ENCODE results near the gene PRKAR1B.
"Not testable (repeated sequence)": the region's sequence is repeated elsewhere in the genome, so short reads cannot be mapped to it uniquely, and the experiment has no call there.

The PRKAR1B gene

DNA sequence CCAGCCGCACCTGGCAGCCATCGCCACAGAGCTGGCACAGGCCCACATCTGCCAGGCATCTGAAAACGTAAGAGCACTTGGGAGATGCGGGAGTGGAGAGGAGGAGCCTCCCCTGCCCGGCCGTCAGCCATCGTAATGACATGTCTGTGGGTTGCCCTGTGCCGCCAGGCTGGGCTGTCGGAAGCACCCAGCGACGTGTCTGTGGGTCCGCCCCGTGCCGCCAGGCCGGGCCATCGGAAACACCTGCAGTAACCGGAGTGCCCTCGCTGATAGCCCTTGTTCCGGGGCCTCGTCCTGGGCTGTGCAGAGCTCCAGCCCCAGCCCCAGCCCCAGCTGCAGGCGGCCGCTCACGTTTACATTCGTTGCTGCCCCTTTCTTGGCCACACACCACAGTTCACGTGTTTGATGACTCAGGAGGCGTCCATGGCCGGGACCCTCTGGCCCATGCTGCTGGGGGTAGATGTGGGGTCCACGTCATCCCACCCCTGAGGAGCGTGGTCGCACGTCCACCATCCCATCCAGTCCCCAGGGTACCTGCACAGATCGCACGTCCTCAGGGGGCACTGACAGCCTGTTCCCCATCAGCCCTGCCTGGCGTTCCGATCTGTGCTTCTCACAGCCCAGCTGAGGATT lies 30.0 kb upstream of the PRKAR1B start:
- DNase-seq = no peak

DNA sequence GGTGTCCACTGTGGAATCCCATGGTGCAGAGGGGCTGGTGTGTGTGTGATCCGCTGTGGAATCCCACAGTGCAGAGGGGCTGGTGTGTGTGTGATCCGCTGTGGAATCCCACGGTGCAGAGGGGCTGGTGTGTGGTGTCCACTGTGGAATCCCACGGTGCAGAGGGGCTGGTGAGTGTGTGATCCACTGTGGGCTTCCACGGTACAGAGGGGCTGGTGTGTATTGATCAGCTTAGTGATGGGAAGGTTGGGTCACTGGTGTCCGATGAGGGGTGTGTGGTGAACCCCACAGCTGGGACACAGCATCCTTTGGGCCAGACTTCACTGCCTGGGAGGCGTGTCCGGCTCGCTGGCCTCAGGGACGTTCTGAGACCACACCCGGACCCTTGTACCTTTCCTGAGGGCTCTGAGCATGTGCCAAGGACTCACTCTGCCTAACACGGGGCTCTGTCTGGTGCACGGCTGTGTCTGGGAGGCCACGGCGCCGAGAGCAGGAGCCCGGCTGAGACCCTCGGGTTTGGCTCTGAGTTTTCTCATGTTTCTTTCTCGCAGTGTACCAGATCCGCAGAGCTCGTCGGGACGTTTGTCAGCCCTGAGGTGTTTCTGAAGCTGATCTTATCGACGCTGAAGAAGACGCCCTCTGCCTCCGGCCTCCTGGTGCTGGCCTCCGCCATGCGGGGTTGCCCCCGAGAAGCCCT lies 29.3 kb upstream of the PRKAR1B start:
- no peak for DNase-seq

DNA sequence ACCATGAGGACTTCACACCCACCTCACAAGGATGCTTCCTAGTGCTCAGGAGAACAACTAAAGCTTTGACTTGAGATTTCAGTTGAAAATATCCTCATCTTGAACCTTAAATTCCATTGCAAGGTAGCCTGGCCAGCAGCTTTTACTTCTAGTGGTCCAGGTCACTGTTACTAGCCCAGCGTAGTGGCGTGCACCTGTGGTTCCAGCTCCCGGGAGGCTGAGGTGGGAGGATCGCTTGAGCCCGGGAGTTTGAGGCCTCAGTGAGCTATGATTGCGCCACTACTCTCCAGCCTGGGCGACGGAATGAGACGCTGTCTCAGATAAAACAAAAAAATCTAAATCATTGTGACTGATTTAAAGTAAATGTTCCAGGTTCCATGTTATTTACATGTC lies 28.3 kb upstream of the PRKAR1B start:
- no peak for DNase-seq

DNA sequence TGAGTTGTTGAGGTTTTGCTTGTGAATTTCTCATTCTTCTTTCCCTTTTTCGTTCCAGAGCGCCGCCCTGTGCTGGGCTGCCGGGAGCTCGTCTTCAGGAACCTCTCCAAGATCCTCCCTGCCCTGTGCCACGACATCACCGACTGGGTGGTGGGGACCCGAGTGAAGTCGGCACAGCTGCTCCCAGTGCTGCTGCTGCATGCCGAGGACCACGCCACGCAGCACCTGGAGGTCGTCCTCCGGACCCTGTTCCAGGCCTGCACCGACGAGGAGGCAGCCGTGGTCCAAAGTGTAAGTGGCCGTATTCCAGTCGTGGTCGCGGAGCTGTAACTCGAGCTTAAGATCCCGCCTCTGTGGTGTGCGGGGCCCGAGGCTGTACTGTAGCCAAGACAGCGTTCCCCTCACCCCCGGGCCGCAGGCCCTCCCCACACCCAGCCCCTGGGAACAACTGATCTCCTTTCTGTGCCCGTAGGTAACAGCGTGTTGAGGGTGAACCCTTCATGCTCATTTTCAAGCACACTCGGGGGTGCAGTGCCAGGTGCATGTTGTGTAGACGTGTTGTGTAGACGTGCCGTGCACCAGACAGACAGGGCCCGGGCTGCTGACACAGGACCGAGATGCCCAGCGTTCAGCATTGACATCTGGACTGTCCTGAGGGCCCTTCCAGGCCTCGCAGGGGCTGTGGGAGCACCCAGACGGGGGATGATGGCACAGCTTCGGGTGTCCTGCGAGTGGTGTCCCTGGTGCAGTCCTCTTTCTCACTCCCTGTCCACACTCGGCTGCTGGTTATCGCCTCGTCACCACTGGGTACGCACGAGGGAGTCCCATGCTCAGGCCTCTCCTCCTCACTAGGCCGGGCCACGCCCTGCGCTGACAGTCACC lies 27.7 kb upstream of the PRKAR1B start:
- DNase-seq = no peak

DNA sequence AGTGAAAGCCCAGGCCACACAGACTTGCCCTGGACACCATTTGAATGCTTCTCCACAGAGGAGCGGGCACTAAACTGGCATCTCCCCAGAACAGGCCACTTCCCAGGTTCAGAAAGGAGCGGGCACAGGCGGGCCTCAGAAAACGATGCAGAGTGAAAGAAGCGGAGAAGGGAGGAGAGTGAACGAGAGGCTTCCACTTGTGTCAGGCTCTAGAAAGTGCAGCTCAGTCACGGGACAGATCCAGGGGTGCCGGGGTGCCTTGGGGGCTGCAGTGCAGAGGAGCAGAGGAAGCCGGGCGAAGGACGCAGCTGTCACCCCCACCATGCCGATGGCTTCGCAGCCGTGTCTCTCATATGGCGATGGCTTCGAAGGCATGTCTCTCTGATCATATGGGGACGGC lies 26.1 kb upstream of the PRKAR1B start:
- no peak for DNase-seq

DNA sequence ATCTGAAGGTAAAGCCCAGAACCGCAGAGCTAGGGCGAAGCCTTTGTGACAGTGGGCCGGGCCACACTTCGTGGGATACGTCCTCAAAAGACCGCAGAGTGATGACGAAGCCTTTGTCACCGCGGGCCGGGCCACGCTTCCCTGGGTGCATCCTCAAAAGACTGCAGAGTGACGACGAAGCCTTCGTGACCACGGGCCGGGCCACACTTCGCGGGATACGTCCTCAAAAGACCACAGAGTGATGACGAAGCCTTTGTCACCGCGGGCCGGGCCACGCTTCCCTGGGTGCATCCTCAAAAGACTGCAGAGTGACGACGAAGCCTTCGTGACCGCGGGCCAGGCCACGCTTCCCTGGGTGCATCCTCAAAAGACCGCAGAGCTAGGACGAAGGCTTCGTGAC lies 25.2 kb upstream of the PRKAR1B start:
- DNase-seq = not testable (repeated sequence)

DNA sequence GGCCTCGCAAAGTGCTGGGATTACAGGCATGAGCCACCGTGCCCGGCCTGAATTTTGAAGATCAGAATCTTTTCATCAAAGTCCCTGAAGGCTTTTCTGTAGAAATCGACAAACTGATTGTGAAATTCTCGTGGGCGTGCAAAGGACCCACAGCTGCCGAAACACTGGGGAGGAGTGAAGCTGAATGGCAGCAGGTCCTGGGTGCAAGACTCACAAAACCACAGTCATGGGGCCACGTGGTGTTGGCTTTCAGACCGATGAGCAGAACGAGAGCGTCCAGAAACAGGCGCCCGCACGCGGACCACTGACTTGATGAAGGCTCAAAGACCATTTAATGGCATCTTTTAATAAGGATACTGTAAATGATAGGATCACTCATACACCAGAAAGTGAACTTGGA lies 24.7 kb upstream of the PRKAR1B start:
- DNase-seq = no peak

DNA sequence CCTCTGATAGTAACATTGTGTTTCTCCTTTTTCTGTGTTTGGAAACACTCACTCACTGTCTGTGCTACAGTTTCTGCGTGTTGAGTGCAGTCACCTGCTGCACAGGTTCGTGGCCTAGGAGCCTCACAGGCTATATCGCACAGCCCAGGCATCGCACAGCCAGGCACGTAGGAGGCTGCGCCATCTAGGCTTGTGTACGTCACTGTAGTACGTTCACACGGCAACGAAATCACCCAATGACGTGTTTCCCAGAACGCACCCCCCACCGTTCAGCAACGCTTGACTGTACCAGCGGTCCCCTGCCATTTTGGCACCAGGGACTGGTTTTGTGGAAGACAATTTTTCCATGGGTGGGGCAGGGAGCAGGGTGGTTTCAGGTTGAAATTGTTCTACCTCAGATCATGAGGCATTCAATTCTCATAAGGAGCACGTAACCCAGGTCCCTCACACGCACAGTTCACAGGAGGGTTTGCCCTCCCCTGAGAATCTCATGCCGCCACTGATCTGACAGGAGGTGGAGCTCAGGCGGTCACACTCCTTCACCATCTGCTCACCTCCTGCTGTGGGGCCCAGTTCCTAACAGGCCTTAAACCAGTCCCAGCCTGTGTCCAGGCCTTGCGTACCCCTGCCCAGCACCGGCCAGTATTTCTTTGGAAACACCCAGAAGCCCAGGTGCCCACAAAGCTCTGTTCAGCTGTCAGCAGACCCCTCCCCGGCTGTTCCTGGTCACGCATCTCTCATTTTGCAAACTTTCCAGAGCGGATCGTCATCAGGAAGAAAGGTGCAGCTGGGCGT lies 23.2 kb upstream of the PRKAR1B start:
- no peak for DNase-seq

DNA sequence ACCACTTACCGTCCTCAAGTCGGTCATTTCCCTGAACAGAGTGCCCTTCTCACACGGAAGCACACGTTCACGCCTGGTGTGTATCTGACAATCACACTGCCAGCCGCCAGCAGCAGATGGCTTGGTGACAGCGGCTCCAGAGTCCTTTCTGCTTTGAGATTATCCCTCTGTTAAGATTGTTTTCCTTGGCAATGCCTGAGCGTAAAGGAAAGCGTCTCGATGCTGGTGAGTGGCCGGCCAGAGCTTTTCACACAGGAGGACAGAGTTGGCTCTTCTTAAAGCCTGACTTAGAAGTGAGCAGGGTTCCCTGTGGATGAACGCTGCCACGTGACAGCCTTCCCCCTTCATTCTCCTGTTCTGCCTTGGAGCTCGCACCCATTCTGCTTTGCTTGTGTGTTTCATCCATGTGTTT lies 22.1 kb upstream of the PRKAR1B start:
- DNase-seq = no peak

DNA sequence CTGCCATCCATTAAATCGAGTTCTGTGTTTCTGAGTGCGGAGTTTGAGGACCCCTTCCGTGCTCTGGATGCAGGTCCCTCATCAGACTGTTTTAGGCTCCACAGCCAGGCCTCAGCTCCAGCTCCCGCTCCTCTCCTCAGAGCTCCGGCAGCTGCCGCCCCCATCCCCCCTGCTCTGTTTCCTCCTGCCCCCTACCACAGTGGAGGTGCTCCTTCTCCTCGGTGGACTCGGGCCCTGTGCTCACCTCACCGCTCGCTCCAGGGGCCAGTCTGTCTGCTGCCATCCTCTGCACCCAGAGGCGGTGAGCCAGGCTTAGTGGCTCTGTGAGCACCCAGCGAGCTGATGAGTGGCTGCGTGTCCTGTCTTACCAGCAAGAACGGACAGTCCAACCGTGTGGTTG lies 21.4 kb upstream of the PRKAR1B start:
- DNase-seq = no peak

DNA sequence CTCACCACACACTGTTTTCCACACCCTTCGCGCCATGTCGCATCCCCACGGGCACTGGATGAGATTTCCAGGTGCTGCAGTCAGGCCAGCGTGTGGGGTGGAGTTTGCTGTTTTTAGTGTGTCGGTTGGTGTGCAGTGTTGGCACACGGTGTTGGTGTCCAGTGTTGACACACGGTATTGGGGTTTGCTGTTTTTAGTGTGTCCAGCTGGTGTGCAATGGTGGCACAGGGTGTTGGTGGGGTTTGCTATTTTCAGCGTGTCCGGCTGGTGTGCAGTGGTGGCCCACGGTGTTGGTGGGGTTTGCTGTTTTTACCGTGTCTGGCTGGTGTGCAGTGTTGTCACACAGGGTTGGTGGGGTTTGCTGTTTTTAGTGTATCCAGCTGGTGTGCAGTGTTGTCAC lies 20.1 kb upstream of the PRKAR1B start:
- no peak for DNase-seq

DNA sequence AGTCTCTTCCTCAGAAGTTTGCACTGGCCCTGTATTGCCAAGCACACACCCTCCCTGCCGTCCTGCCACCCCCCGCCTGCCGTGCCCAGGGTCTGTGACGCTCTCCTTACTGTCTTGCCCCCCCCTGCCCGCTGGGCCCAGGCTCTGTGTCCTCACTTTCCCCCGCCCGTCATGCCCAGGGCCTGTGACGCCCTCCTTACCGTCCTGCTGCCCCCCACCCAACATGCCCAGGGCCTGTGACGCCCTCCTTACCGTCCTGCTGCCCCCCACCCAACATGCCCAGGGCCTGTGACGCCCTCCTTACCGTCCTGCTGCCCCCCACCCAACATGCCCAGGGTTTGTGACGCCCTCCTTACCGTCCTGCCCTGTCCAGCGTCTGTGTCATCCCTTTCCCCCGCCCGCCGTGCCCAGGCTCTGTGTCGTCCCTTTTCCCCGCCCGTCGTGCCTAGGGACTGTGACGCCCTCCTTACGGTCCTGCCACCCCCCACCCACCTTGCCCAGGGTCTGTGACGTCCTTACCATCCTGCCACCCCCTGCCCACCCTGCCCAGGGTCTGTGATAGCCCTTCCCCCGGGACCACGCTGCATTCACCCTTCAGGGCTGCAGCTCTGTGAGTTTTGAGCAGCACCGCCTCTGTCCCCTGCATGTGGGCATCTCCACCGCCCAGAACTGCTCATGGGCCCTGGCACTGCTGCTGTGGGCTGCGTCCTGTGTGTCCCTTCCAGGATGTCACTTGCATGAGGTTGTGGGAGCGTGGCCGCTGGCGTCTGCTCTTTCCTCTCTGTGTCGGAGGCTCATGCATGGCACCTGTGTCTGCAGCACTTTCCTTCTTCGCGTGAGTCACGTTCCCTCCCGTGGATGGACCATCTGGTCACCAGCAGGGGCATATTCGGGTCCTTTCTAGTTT lies 19.3 kb upstream of the PRKAR1B start:
- no peak for DNase-seq

DNA sequence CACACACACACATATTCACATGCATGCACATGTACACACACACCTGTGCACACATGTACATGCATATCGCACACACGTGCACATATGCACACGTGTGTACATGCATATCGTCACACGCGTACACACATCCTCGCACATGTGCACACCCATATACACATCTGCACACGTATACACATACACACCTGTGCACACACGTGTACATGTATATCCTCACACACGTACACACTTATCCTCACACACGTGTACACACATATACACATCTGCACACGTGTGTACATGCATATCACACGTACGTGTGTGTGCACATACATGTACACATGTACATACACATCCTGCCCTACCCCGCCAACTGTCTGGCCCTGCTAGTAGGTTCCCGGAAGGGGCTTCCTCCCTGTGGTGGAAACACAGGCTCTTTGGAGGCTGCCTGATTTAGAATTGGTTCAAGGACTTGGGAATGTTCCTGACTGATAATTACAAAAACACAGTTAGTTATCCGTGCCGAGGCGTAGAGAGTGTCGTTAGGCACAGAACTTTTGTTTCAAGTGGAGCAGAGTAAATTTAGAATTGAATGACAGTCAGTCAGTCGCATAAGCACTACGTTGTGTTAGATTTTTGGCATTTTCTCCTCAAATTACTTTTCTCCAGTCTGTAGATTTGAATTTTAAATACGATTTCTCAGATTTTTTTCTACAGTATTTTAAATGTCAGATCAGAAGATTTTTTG lies 18.5 kb upstream of the PRKAR1B start:
- no peak for DNase-seq

DNA sequence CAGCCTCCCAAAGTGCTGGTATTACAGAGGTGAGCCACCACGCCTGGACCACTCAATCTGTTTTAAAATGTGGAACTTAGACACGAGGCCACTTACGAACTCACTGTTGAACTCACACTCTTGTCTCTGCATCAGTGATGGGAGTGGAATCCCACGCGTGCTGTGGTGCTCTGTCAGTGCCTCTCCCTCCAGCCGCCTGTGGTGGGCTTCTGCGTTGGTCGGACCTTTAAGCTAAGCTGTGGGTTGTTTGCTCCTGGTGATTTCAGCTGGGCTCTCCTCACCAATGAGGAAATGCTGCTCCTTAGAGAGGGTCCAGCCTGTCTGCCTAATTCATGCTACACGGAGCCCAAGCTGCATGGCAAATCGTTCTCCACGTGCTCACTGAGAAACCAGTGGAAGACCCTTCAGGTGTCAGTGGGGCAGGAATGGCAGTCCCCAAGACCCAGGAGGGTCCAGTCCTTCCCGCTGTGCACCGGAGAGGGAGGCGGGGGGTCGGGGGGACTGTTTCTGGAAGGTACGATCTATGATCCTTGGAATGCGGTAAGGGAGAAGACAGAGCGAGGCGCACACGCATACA lies 17.9 kb upstream of the PRKAR1B start:
- no peak for DNase-seq

DNA sequence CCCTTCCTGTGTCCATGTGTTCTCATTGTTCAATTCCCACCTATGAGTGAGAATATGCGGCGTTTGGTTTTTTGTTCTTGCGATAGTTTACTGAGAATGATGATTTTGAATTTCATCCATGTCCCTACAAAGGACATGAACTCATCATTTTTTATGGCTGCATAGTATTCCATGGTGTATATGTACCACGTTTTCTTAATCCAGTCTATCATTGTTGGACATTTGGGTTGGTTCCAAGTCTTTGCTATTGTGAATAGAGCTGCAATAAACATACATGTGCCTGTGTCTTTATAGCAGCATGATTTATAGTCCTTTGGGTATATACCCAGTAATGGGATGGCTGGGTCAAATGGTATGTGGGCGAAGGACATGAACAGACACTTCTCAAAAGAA lies 17.0 kb upstream of the PRKAR1B start:
- DNase-seq = not testable (repeated sequence)

DNA sequence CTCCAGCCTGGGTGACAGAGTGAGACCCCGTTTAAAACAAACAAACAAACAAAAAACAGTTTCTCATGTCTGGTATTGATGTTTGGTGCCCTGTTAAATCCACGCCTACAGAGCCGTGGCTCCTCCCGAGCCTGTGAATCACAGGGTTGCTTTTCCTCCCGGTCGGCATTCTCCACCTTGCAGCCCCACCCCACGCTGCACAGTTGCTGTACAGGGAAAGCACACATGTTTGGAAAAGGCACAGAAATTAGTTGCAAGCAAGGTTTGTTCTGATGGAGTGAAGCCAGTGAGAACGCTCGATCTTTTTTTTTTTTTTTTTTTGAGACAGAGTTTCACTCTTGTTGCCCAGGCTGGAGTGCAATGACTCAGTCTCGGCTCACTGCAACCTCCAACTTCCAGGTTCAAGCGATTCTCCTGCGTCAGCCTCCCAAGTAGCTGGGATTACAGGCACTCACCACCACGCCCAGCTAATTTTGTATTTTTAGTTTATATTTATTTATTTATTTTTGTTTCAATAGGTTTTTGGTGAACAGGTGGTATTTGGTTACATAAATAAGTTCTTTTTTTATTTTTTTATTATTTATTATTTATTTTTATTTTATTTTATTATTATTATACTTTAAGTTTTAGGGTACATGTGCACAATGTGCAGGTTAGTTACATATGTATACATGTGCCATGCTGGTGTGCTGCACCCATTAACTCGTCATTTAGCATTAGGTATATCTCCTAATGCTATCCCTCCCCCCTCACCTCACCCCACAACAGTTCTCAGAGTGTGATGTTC lies 16.5 kb upstream of the PRKAR1B start:
- not testable (repeated sequence) for DNase-seq

DNA sequence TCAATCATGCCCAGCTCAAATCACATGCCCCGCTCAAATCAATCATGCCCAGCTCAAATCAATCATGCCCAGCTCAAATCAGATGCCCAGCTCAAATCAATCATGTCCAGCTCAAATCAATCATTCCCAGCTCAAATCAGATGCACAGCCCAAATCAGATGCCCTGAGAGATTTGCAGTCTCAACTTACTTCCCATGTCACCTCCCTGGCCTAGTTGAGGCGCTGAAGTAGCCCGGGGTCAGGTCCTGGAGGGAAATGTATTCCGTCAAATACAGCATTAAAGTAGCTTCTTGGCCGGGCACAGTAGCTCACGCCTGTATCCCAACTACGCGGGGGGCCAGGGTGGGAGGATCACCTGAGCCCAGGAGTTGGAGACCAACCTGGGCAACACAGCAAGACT lies 15.7 kb upstream of the PRKAR1B start:
- DNase-seq = no peak

DNA sequence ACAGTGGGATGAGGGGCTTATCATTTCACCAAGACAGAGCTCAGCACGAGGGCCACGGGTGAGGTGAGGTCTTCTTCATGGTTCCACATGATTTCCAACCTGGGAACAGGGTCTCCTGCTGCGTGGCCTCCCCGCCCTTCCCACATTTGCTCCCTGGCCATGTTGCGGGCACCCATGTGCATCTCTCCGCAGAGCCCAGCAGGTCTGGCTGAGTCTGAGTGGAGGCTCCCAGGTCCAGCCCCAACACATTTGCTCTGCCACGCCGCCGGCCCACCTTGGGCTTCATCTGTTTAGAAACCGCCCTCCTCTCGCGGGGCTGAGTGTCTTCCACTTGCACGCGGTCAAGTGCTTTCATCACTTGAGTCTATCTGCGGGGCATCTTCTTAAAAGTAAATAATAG lies 14.8 kb upstream of the PRKAR1B start:
- no peak for DNase-seq

DNA sequence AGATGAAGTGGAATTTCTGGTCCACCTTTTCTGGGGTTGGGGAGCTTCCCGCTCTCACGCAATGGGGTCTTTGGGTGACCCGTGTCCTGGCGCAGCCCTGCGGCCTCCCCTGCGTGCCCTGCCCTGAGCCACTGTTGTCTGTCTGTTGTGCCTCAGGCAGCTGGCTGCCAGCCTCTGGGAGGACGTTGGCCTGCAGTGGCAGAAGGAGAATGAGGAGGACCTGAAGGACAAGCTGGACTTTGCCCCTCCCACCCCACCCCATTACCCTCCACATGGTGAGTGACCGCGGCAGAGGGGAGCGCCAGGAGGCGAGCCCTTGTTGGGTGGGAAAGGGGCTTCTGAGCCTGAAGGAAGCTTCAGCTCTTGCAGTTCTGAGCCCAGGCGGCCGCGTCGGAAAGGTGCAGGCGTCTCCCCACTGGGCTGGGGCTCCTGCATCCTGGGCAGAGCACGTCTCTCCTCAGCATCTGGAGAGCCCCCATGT lies 14.2 kb upstream of the PRKAR1B start:
- no peak for DNase-seq

Data from stimulated activated CD4-positive, alpha-beta T cell treated with anti-CD3 and anti-CD28 coated beads, Interleukin-2, amount 100 ng/mL, for 24 hours (primary cell).